Epithelial cell of proximal tubule (primary cell): ENCODE data around the gene CNBP. TPM values are rescaled to one million over a fixed set of nuclear protein-coding genes. Genes with fewer than 3 reads are reported as not detected.

Experiments used
- DNase-seq: peaks from one replicate; pipeline ENCODE4 v3.0.0-alpha.2; 2011; ENCODE audit warnings: low read depth
- H3K4me3 ChIP-seq: 2 replicates; pipeline ENCODE4 v1.5.1; 2011; ENCODE audit warnings: low read depth, mild to moderate bottlenecking, low read length
- total RNA-seq: library from RNA; depleted of rRNA; stranded (reverse); fragments of >200 nt; gene quantifications from 2 replicates; pipeline ENCODE4 v1.2.3, GENCODE V29; 2015
- TF ChIP-seq, protein P1 (sequence below): conservative IDR thresholded peaks from 2 replicates; pipeline ENCODE4 v1.5.1; 2012; ENCODE audit warnings: low read depth, mild to moderate bottlenecking, low read length

CNBP gene
- total RNA-seq, 1 donor from 2014 or later: 292 TPM

DNA sequence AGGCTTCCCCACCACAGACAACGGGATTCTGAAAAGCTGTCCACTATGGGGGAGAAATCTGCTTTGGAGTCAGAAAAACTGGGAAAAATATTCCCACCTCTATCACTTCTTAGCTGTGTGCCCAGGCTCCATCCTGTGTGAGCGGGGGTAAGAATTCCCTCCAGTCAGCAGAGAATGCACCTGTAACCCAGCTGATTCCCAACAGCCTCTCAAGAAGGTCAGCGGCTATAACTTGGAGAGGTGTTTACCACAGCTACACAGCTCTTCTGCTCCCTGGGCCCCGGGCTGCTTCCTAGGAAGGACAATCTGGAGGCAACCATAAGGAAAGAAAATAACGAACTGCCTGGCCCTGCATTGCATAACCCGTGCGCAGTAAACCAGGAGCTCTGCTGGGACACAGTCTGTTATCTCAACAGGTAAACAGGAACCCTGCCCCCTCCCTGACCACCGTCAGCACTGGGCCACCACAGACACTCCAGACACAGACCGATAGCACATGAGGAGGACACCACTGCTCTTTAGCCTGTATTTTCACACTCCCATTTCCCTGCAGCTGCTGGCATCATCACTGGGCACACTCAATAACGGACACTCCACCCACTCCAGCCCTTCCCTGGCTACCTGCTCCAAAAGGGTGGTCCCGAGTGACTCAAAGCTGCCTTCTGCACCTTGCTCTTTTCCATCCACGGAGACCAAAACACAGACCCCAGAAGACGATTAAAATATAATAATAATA, 64.2 kb downstream of the CNBP start:
- TF ChIP-seq, protein P1, sequence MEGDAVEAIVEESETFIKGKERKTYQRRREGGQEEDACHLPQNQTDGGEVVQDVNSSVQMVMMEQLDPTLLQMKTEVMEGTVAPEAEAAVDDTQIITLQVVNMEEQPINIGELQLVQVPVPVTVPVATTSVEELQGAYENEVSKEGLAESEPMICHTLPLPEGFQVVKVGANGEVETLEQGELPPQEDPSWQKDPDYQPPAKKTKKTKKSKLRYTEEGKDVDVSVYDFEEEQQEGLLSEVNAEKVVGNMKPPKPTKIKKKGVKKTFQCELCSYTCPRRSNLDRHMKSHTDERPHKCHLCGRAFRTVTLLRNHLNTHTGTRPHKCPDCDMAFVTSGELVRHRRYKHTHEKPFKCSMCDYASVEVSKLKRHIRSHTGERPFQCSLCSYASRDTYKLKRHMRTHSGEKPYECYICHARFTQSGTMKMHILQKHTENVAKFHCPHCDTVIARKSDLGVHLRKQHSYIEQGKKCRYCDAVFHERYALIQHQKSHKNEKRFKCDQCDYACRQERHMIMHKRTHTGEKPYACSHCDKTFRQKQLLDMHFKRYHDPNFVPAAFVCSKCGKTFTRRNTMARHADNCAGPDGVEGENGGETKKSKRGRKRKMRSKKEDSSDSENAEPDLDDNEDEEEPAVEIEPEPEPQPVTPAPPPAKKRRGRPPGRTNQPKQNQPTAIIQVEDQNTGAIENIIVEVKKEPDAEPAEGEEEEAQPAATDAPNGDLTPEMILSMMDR: no peak
- no peak for DNase-seq
- peak overlapping the region; percentile 90 for H3K4me3 ChIP-seq

DNA sequence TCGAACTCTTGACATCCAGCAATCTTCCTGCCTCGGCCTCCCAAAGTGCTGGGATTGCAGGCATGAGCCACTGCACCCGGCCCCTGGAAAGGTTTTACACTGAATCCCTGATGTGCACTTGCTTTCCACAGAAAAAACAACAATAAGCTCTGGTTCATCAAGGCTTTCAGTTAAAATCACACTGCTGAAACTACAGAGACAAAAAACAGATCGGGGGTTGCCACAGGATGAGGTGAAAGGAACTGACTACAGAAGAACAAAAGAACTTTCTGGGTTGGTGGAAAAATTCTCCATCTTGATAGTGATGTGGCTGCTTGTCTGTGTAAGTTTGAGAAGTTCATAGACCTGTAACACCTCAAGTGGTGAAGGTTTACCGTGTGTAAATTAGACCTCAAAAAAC, 65.0 kb downstream of the CNBP start:
- TF ChIP-seq, protein P1: no peak
- H3K4me3 ChIP-seq: peak overlapping the region; percentile 90
- no peak for DNase-seq

Other genes starting within 250 kb of the CNBP start
- gene CFAP92, start 189.8 kb downstream of the CNBP start, total RNA-seq: not detected in 2 replicates
- not detected in 2 replicates for gene EFCC1, start 182.6 kb downstream of the CNBP start, total RNA-seq
- not detected in 2 replicates for gene GP9, start 123.1 kb downstream of the CNBP start, total RNA-seq
- gene RAB43, start 62.1 kb downstream of the CNBP start, total RNA-seq: 14.5 and 22.4 TPM in 2 replicates
- gene ISY1, start 22.8 kb downstream of the CNBP start, total RNA-seq: 7.8 and 33.1 TPM in 2 replicates
- gene COPG1, start 65.7 kb upstream of the CNBP start, total RNA-seq: 123 and 124 TPM in 2 replicates
- gene HMCES, start 95.0 kb upstream of the CNBP start, total RNA-seq: 40.3 and 43.0 TPM in 2 replicates
- not detected in 2 replicates for gene EFCAB12, start 244.7 kb upstream of the CNBP start, total RNA-seq